Keratinocyte (primary cell): ENCODE results near the gene TEX19. TPM values are rescaled to one million over a fixed set of nuclear protein-coding genes. Genes with fewer than 3 reads are reported as not detected.

Experiments
- DNase-seq: peaks from one replicate; pipeline ENCODE4 v3.0.0-alpha.2; 2011; ENCODE audit warnings: low read depth, missing footprints, low spot score
- FAIRE-seq: peaks from 2 replicates; lab custom pipeline; 2011; peaks lifted over from hg19 to GRCh38; lab: Jason Lieb, UNC
- H2AFZ ChIP-seq: 2 replicates; pipeline ENCODE4 v1.6.0; 2012; ENCODE audit warnings: low read length, control low read depth, inconsistent platforms; ENCODE audit not compliant: control insufficient read depth
- H3K27ac ChIP-seq: 2 replicates; pipeline ENCODE4 v1.5.1; 2011; ENCODE audit warnings: low read length; ENCODE audit not compliant: control insufficient read depth, insufficient read depth
- H3K27me3 ChIP-seq: 3 replicates; pipeline ENCODE4 v1.6.0; 2011; ENCODE audit warnings: low read length; ENCODE audit not compliant: control insufficient read depth, insufficient read depth; ENCODE audit errors: extremely low read depth
- H3K36me3 ChIP-seq, 2 experiments: 2 replicates in 1 of 2; 3 replicates in 1 of 2; pipeline ENCODE4 v1.5.1; 2011; ENCODE audit warnings: low read length in 2 of 2, mild to moderate bottlenecking in 1 of 2; ENCODE audit not compliant: control insufficient read depth in 2 of 2, insufficient read depth in 2 of 2; ENCODE audit errors: extremely low read depth in 1 of 2
- H3K4me1 ChIP-seq: 3 replicates; pipeline ENCODE4 v1.5.1; 2011; ENCODE audit warnings: low read length; ENCODE audit not compliant: control insufficient read depth, insufficient read depth; ENCODE audit errors: extremely low read depth
- H3K4me2 ChIP-seq: 3 replicates; pipeline ENCODE4 v1.6.0; 2011; ENCODE audit warnings: low read depth, low read length; ENCODE audit not compliant: control insufficient read depth, insufficient read depth; ENCODE audit errors: extremely low read depth
- H3K4me3 ChIP-seq, 3 experiments: fragments of 200-600 bp in 1 of 3; sonication (generic) in 1 of 3; 2 replicates in 2 of 3; 3 replicates in 1 of 3; pipeline ENCODE4 v1.5.1; 2011 to 2016; ENCODE audit warnings: low read length in 3 of 3, mild to moderate bottlenecking in 3 of 3, control low read depth in 2 of 3, inconsistent platforms in 1 of 3, low read depth in 1 of 3, mixed read lengths in 1 of 3, mixed run types in 1 of 3, moderate library complexity in 1 of 3; ENCODE audit not compliant: control insufficient read depth in 2 of 3, insufficient read depth in 2 of 3; ENCODE audit errors: extremely low read depth in 1 of 3
- H3K79me2 ChIP-seq: 2 replicates; pipeline ENCODE4 v1.6.0; 2012; ENCODE audit warnings: low read length; ENCODE audit not compliant: control insufficient read depth, insufficient read depth
- H3K9ac ChIP-seq: 3 replicates; pipeline ENCODE4 v1.6.0; 2011; ENCODE audit warnings: low read length; ENCODE audit not compliant: control insufficient read depth, insufficient read depth; ENCODE audit errors: extremely low read depth
- H3K9me1 ChIP-seq: 3 replicates; pipeline ENCODE4 v1.6.0; 2011; ENCODE audit warnings: low read length; ENCODE audit not compliant: control insufficient read depth, insufficient read depth; ENCODE audit errors: extremely low read depth
- H3K9me3 ChIP-seq: 2 replicates; pipeline ENCODE4 v1.5.1; 2012; ENCODE audit warnings: low read depth, low read length; ENCODE audit not compliant: control insufficient read depth
- H4K20me1 ChIP-seq: 3 replicates; pipeline ENCODE4 v1.6.0; 2011; ENCODE audit warnings: low read length; ENCODE audit not compliant: control insufficient read depth, insufficient read depth; ENCODE audit errors: extremely low read depth
- CTCF ChIP-seq, 3 experiments: IDR thresholded peaks in 1 of 3; conservative IDR thresholded peaks in 1 of 3; optimal IDR thresholded peaks in 1 of 3; 2 replicates in 2 of 3; 3 replicates in 1 of 3; pipeline versions ENCODE3 to v1.5.1; 2011; ENCODE audit warnings: low read length in 3 of 3, mild to moderate bottlenecking in 3 of 3, moderate library complexity in 2 of 3, control low read depth in 1 of 3, inconsistent platforms in 1 of 3; ENCODE audit not compliant: insufficient read depth in 2 of 3; ENCODE audit errors: extremely low read depth in 1 of 3
- EZH2 ChIP-seq: IDR thresholded peaks from one replicate; pipeline ENCODE4 v1.6.1; 2012; ENCODE audit warnings: inconsistent platforms, mild to moderate bottlenecking, low read length, moderate library complexity
- dilution Hi-C: fragments of 300-500 bp; cut with MboI; formaldehyde crosslinking; loops from one replicate; pipeline ENCODE4 v1.7.0; 2020; ENCODE audit warnings: low sequenced_read_pairs; ENCODE audit not compliant: extremely low pct_ligation_motif_present
- polyA plus RNA-seq, 5 experiments: library from polyadenylated mRNA; depleted of rRNA in 3 of 5; stranded (reverse) in 3 of 5; stranded (forward) in 1 of 5; unstranded in 1 of 5; fragments of >200 nt; gene quantifications; 1 replicate in 1 of 5; 2 replicates in 3 of 5; 3 replicates in 1 of 5; pipeline versions ENCODE4 v1.2.1 to v1.2.3, GENCODE V29; 2011 to 2012; ENCODE audit warnings: missing spikeins in 2 of 5, low read depth in 1 of 5, low replicate concordance in 1 of 5

The TEX19 gene
- polyA plus RNA-seq, 1 donor (not counting 4 experiments of a cell fraction or from before 2014, with no cell fraction given) = not detected

GRCh38 chr17:82319619-82320062, 39.4 kb upstream of the TEX19 start:
- peaks cover 45% of the 10 kb centered on the region for H3K27me3 ChIP-seq
- H3K9me3 ChIP-seq = peaks cover 15% of the 10 kb centered on the region
- no peaks in the 10 kb centered on the region for H3K36me3 ChIP-seq
- no peak overlapping the region for H3K9ac ChIP-seq
- no peak for TF ChIP-seq EZH2
- no peak for TF ChIP-seq CTCF (optimal IDR thresholded peaks at IDR 0.05 in 1 of 3, IDR thresholded peaks at IDR 0.05 in 1 of 3, conservative IDR thresholded peaks at IDR 0.05 in 1 of 3; ENCODE audit: extremely low read depth in 1 of 3, insufficient read depth in 2 of 3, low read length in 3 of 3)
- H3K9me1 ChIP-seq = no peaks in the 10 kb centered on the region
- FAIRE-seq = no peak
- H3K4me1 ChIP-seq = peaks cover 1% of the 10 kb centered on the region
- no peak overlapping the region for H3K4me2 ChIP-seq
- no peak overlapping the region for H2AFZ ChIP-seq
- no peaks in the 10 kb centered on the region for H3K79me2 ChIP-seq
- H3K4me3 ChIP-seq = no peak overlapping the region
- no peaks in the 10 kb centered on the region for H4K20me1 ChIP-seq
- DNase-seq = no peak
- dilution Hi-C loops = no loop called here
- H3K27ac ChIP-seq = no peak overlapping the region

- peaks cover 38% of the 10 kb centered on the region for H3K27me3 ChIP-seq
- DNase-seq (no peak), FAIRE-seq (no peak)
- H3K9ac ChIP-seq = no peak overlapping the region
- H3K4me2 ChIP-seq = no peak overlapping the region
- dilution Hi-C loops = no loop called here
- peaks cover 8% of the 10 kb centered on the region for H3K4me1 ChIP-seq
- peaks cover 15% of the 10 kb centered on the region for H3K9me3 ChIP-seq
- no peak overlapping the region for H3K4me3 ChIP-seq
- H3K79me2 ChIP-seq = no peaks in the 10 kb centered on the region
- no peak overlapping the region for H2AFZ ChIP-seq
- TF ChIP-seq CTCF (optimal IDR thresholded peaks at IDR 0.05 in 1 of 3, IDR thresholded peaks at IDR 0.05 in 1 of 3, conservative IDR thresholded peaks at IDR 0.05 in 1 of 3; ENCODE audit: extremely low read depth in 1 of 3, insufficient read depth in 2 of 3, low read length in 3 of 3) (no peak), EZH2 (no peak)
- no peaks in the 10 kb centered on the region for H4K20me1 ChIP-seq
- H3K9me1 ChIP-seq = peaks cover 2% of the 10 kb centered on the region
- no peaks in the 10 kb centered on the region for H3K36me3 ChIP-seq
- no peak overlapping the region for H3K27ac ChIP-seq
Measured at GRCh38 chr17:82320140-82320840, 38.8 kb upstream of the TEX19 start.
